Measurements from ENCODE around the gene WDR31.

Gene WDR31

GRCh38 chr9:113298924-113299770 is 40.9 kb downstream of the WDR31 start:
- TF ChIP-seq GATA3 (IDR thresholded peaks at IDR 0.05; ENCODE audit: low read depth, low read length): no peak
- no peak for TF ChIP-seq GATA2 (IDR thresholded peaks at IDR 0.05; ENCODE audit: low read depth, low read length)

- TF ChIP-seq GATA2 (IDR thresholded peaks at IDR 0.05; ENCODE audit: low read depth, low read length) (no peak), GATA3 (IDR thresholded peaks at IDR 0.05; ENCODE audit: low read depth, low read length) (no peak)
Observed at GRCh38 chr9:113298311-113298710, 41.8 kb downstream of the WDR31 start.

GRCh38 chr9:113296796-113297558 is 43.1 kb downstream of the WDR31 start:
- TF ChIP-seq GATA3 (IDR thresholded peaks at IDR 0.05; ENCODE audit: low read depth, low read length): no peak
- TF ChIP-seq GATA2 (IDR thresholded peaks at IDR 0.05; ENCODE audit: low read depth, low read length): no peak

GRCh38 chr9:113293285-113293878 is 46.7 kb downstream of the WDR31 start:
- no peak for TF ChIP-seq GATA2 (IDR thresholded peaks at IDR 0.05; ENCODE audit: low read depth, low read length)
- TF ChIP-seq GATA3 (IDR thresholded peaks at IDR 0.05; ENCODE audit: low read depth, low read length): no peak

GRCh38 chr9:113290052-113290607 is 49.9 kb downstream of the WDR31 start:
- no peak for TF ChIP-seq GATA3 (IDR thresholded peaks at IDR 0.05; ENCODE audit: low read depth, low read length)
- TF ChIP-seq GATA2 (IDR thresholded peaks at IDR 0.05; ENCODE audit: low read depth, low read length): no peak

GRCh38 chr9:113289091-113289490 is 51.0 kb downstream of the WDR31 start:
- no peak for TF ChIP-seq GATA3 (IDR thresholded peaks at IDR 0.05; ENCODE audit: low read depth, low read length)
- no peak for TF ChIP-seq GATA2 (IDR thresholded peaks at IDR 0.05; ENCODE audit: low read depth, low read length)

GRCh38 chr9:113281356-113281755 is 58.7 kb downstream of the WDR31 start:
- TF ChIP-seq GATA2 (IDR thresholded peaks at IDR 0.05; ENCODE audit: low read depth, low read length) (no peak), GATA3 (IDR thresholded peaks at IDR 0.05; ENCODE audit: low read depth, low read length) (no peak)

- no peak for TF ChIP-seq GATA2 (IDR thresholded peaks at IDR 0.05; ENCODE audit: low read depth, low read length)
- no peak for TF ChIP-seq GATA3 (IDR thresholded peaks at IDR 0.05; ENCODE audit: low read depth, low read length)
Observed at GRCh38 chr9:113278840-113279239, 61.2 kb downstream of the WDR31 start.

GRCh38 chr9:113275157-113276131 is 64.6 kb downstream of the WDR31 start, which contains the start of the genes CDC26 and PRPF4:
TSS of gene CDC26 (minus strand) at chr9:113275572. CDS start at chr9:113272507, 3,065 bp downstream.
TSS of gene PRPF4 (plus strand) at chr9:113275658. CDS start at chr9:113275744, 86 bp downstream.
- TF ChIP-seq GATA3 (IDR thresholded peaks at IDR 0.05; ENCODE audit: low read depth, low read length) (no peak), GATA2 (IDR thresholded peaks at IDR 0.05; ENCODE audit: low read depth, low read length) (no peak)

- TF ChIP-seq GATA2 (IDR thresholded peaks at IDR 0.05; ENCODE audit: low read depth, low read length) (no peak), GATA3 (IDR thresholded peaks at IDR 0.05; ENCODE audit: low read depth, low read length) (no peak)
Observed at GRCh38 chr9:113274474-113275156, 65.5 kb downstream of the WDR31 start.

GRCh38 chr9:113269871-113270270 is 70.2 kb downstream of the WDR31 start:
- no peak for TF ChIP-seq GATA3 (IDR thresholded peaks at IDR 0.05; ENCODE audit: low read depth, low read length)
- no peak for TF ChIP-seq GATA2 (IDR thresholded peaks at IDR 0.05; ENCODE audit: low read depth, low read length)

GRCh38 chr9:113269355-113269754 is 70.7 kb downstream of the WDR31 start:
- TF ChIP-seq GATA2 (IDR thresholded peaks at IDR 0.05; ENCODE audit: low read depth, low read length): no peak
- no peak for TF ChIP-seq GATA3 (IDR thresholded peaks at IDR 0.05; ENCODE audit: low read depth, low read length)
